Activated B cell treated with CpG ODN at 0.5 μM for 24 hours (primary cell): Measurements from ENCODE around the gene P2RY8. TPM values are rescaled to one million over a fixed set of nuclear protein-coding genes. Genes with fewer than 3 reads are reported as not detected.

Source experiments
- ATAC-seq: fragments of 200-7000 bp; cut with Tn5 transposase; one replicate; pipeline ENCODE4 v1.10.0; 2021; ENCODE audit warnings: low read depth, mild to moderate bottlenecking, moderate library complexity
- CTCF ChIA-PET: fragments of 350-600 bp; sonication (Branson Sonifier 250); formaldehyde crosslinking; loops from one replicate; lab custom pipeline; 2021; ENCODE audit warnings: antibody characterized with exemption; lab: Charles Lee
- POLR2A ChIA-PET: fragments of 350-600 bp; sonication (Branson Sonifier 250); formaldehyde crosslinking; loops from one replicate; lab custom pipeline; 2021; ENCODE audit warnings: antibody characterized with exemption; lab: Charles Lee
- DNase-seq: peaks from one replicate; pipeline ENCODE4 v3.0.0; 2022
- H3K27ac Mint-ChIP-seq: one replicate; pipeline ENCODE4 v1.8.0; 2020; ENCODE audit warnings: mixed read lengths
- H3K27me3 Mint-ChIP-seq: one replicate; pipeline ENCODE4 v1.8.0; 2021; ENCODE audit warnings: mixed read lengths
- H3K36me3 Mint-ChIP-seq: one replicate; pipeline ENCODE4 v1.8.0; 2021; ENCODE audit warnings: low read depth, mixed read lengths
- H3K4me1 Mint-ChIP-seq: one replicate; pipeline ENCODE4 v1.8.0; 2021; ENCODE audit warnings: mixed read lengths
- H3K4me3 Mint-ChIP-seq: one replicate; pipeline ENCODE4 v1.8.0; 2020; ENCODE audit warnings: mild to moderate bottlenecking, mixed read lengths
- H3K9me3 Mint-ChIP-seq: one replicate; pipeline ENCODE4 v1.8.0; 2020; ENCODE audit warnings: mixed read lengths
- CTCF ChIP-seq: fragments of 200-600 bp; IDR thresholded peaks from one replicate; pipeline ENCODE4 v1.8.0; 2022; ENCODE audit warnings: antibody characterized with exemption, mild to moderate bottlenecking
- intact Hi-C: fragments of 100-400 bp; cut with micrococcal nuclease; formaldehyde crosslinking; loops from one replicate; pipeline ENCODE4 v1.15.1; 2024
- total RNA-seq: library from RNA; stranded (reverse); gene quantifications from 2 replicates; pipeline ENCODE4 v1.2.3, GENCODE V29; 2022

Gene P2RY8
- total RNA-seq, 1 donor from 2014 or later = 332 TPM

- Mint-ChIP-seq H3K27ac (peak overlapping the region; percentile 84), H3K36me3 (peaks cover 72% of the 10 kb centered on the region), H3K4me3 (no peak overlapping the region), H3K9me3 (peaks cover 4% of the 10 kb centered on the region), H3K4me1 (peaks cover 65% of the 10 kb centered on the region), H3K27me3 (no peaks in the 10 kb centered on the region)
- ChIA-PET POLR2A (no interaction called here), CTCF (no interaction called here)
- TF ChIP-seq CTCF = no peak
- DNase-seq = no peak
- ATAC-seq = no peak
- intact Hi-C loops = no loop called here
These were observed 48.8 kb downstream of the P2RY8 start for GRCh38 chrX:1488141-1488540.

GRCh38 chrX:1487401-1487800 is 49.6 kb downstream of the P2RY8 start:
- CTCF ChIA-PET = no interaction called here
- peak overlapping the region; percentile 84 for H3K27ac Mint-ChIP-seq

GRCh38 chrX:1486749-1487361 is 50.1 kb downstream of the P2RY8 start:
- peaks cover 70% of the 10 kb centered on the region for H3K36me3 Mint-ChIP-seq
- peak overlapping the region; percentile 84 for H3K27ac Mint-ChIP-seq
- no peaks in the 10 kb centered on the region for H3K27me3 Mint-ChIP-seq
- DNase-seq (no peak), ATAC-seq (no peak)
- TF ChIP-seq CTCF = no peak
- intact Hi-C loops = no loop called here
- peaks cover 63% of the 10 kb centered on the region for H3K4me1 Mint-ChIP-seq
- peak overlapping the region; percentile 50 for H3K4me3 Mint-ChIP-seq
- CTCF ChIA-PET = no interaction called here
- peaks cover 4% of the 10 kb centered on the region for H3K9me3 Mint-ChIP-seq
- POLR2A ChIA-PET = no interaction called here

More at GRCh38 chrX:1487401-1487800, 49.6 kb downstream of the P2RY8 start:
- DNase-seq (peak; percentile 16), ATAC-seq (no peak)
- no peak for TF ChIP-seq CTCF
- Mint-ChIP-seq H3K36me3 (peaks cover 71% of the 10 kb centered on the region), H3K9me3 (peaks cover 4% of the 10 kb centered on the region), H3K27me3 (no peaks in the 10 kb centered on the region), H3K4me3 (peak overlapping the region; percentile 50), H3K4me1 (peaks cover 63% of the 10 kb centered on the region)
- intact Hi-C loops = no loop called here
- POLR2A ChIA-PET = no interaction called here

- CTCF ChIA-PET = no interaction called here
- H3K4me3 Mint-ChIP-seq = no peak overlapping the region
- H3K9me3 Mint-ChIP-seq = peaks cover under 1% of the 10 kb centered on the region
- no peak for DNase-seq
- H3K36me3 Mint-ChIP-seq = peaks cover 67% of the 10 kb centered on the region
- peak overlapping the region; percentile 50 for H3K27ac Mint-ChIP-seq
- no peaks in the 10 kb centered on the region for H3K27me3 Mint-ChIP-seq
- intact Hi-C loops = no loop called here
- POLR2A ChIA-PET = no interaction called here
- peaks cover 63% of the 10 kb centered on the region for H3K4me1 Mint-ChIP-seq
- ATAC-seq = no peak
- TF ChIP-seq CTCF = no peak
These were observed 50.8 kb downstream of the P2RY8 start for GRCh38 chrX:1486177-1486576.

- intact Hi-C loops = no loop called here
- ATAC-seq (no peak), DNase-seq (no peak)
- ChIA-PET POLR2A (no interaction called here), CTCF (no interaction called here)
- no peaks in the 10 kb centered on the region for H3K9me3 Mint-ChIP-seq
- H3K4me3 Mint-ChIP-seq = peak overlapping the region; percentile 53
- H3K36me3 Mint-ChIP-seq = peaks cover 74% of the 10 kb centered on the region
- H3K27ac Mint-ChIP-seq = peak overlapping the region; percentile 92
- H3K27me3 Mint-ChIP-seq = no peaks in the 10 kb centered on the region
- TF ChIP-seq CTCF = no peak
- H3K4me1 Mint-ChIP-seq = peaks cover 73% of the 10 kb centered on the region
These were observed 52.0 kb downstream of the P2RY8 start for GRCh38 chrX:1485033-1485432.
